Effector memory CD4-positive, alpha-beta T cell (primary cell): ENCODE data around the gene PRDX3.
A peak's percentile ranks its signal among the peaks of the same experiment; 100 is the strongest.

Source experiments
- DNase-seq, 3 donors: peaks; one replicate each; pipeline ENCODE4 v3.0.0-alpha.2; 2020
- H3K27ac ChIP-seq: 2 replicates; pipeline ENCODE4 v1.7.0; 2013; ENCODE audit warnings: mild to moderate bottlenecking, low read length, moderate library complexity; ENCODE audit not compliant: insufficient read depth, poor library complexity, severe bottlenecking
- H3K27me3 ChIP-seq: replicated peaks from 2 replicates; pipeline ENCODE4 v1.7.0; 2013; ENCODE audit warnings: mild to moderate bottlenecking, low read length; ENCODE audit not compliant: insufficient read depth, control insufficient read depth, poor library complexity, severe bottlenecking
- H3K36me3 ChIP-seq: 2 replicates; pipeline ENCODE4 v1.7.0; 2013; ENCODE audit warnings: mild to moderate bottlenecking, low read length, moderate library complexity; ENCODE audit not compliant: control insufficient read depth, insufficient read depth
- H3K4me1 ChIP-seq: 2 replicates; pipeline ENCODE4 v1.7.0; 2013; ENCODE audit warnings: low read length, mild to moderate bottlenecking; ENCODE audit not compliant: control insufficient read depth, insufficient read depth, poor library complexity, severe bottlenecking
- H3K4me3 ChIP-seq: 2 replicates; pipeline ENCODE4 v1.7.0; 2013; ENCODE audit warnings: low read length, low read depth, mild to moderate bottlenecking; ENCODE audit not compliant: insufficient read depth, poor library complexity, severe bottlenecking
- H3K9me3 ChIP-seq: 2 replicates; pipeline ENCODE4 v1.7.0; 2013; ENCODE audit warnings: mild to moderate bottlenecking, low read length, moderate library complexity; ENCODE audit not compliant: control insufficient read depth

The PRDX3 gene

GRCh38 chr10:119132521-119133345, 45.9 kb downstream of the PRDX3 start:
- DNase-seq: no peak
- no peaks in the 10 kb centered on the region for H3K9me3 ChIP-seq
- peaks cover 12% of the 10 kb centered on the region for H3K4me1 ChIP-seq
- H3K4me3 ChIP-seq: no peak overlapping the region
- H3K27me3 ChIP-seq: no peaks in the 10 kb centered on the region
- H3K36me3 ChIP-seq: peaks cover 15% of the 10 kb centered on the region
- H3K27ac ChIP-seq: peak overlapping the region; percentile 41

GRCh38 chr10:119131512-119132240, 46.9 kb downstream of the PRDX3 start:
- Histone ChIP-seq H3K4me1 (peaks cover 12% of the 10 kb centered on the region), H3K27me3 (no peaks in the 10 kb centered on the region), H3K27ac (peak overlapping the region; percentile 65), H3K4me3 (peak overlapping the region; percentile 40), H3K36me3 (peaks cover 15% of the 10 kb centered on the region), H3K9me3 (no peaks in the 10 kb centered on the region)
- peak in 1 of 3 donors; percentile 10 for DNase-seq

- Histone ChIP-seq H3K4me3 (no peak overlapping the region), H3K27ac (no peak overlapping the region), H3K9me3 (no peaks in the 10 kb centered on the region), H3K36me3 (peaks cover 19% of the 10 kb centered on the region), H3K27me3 (no peaks in the 10 kb centered on the region), H3K4me1 (peaks cover 7% of the 10 kb centered on the region)
- no peak for DNase-seq
Observed at GRCh38 chr10:119129721-119130120, 48.9 kb downstream of the PRDX3 start.

GRCh38 chr10:119125942-119126341, 52.7 kb downstream of the PRDX3 start:
- Histone ChIP-seq H3K4me1 (peaks cover 6% of the 10 kb centered on the region), H3K36me3 (peaks cover 25% of the 10 kb centered on the region), H3K27me3 (no peaks in the 10 kb centered on the region), H3K27ac (no peak overlapping the region), H3K9me3 (no peaks in the 10 kb centered on the region), H3K4me3 (no peak overlapping the region)
- DNase-seq: no peak

- H3K36me3 ChIP-seq: peaks cover 30% of the 10 kb centered on the region
- no peak overlapping the region for H3K27ac ChIP-seq
- no peaks in the 10 kb centered on the region for H3K4me1 ChIP-seq
- no peak overlapping the region for H3K4me3 ChIP-seq
- H3K27me3 ChIP-seq: no peaks in the 10 kb centered on the region
- H3K9me3 ChIP-seq: no peaks in the 10 kb centered on the region
- DNase-seq: no peak
Observed at GRCh38 chr10:119120875-119121274, 57.7 kb downstream of the PRDX3 start.

- no peaks in the 10 kb centered on the region for H3K27me3 ChIP-seq
- H3K4me1 ChIP-seq: no peaks in the 10 kb centered on the region
- H3K4me3 ChIP-seq: no peak overlapping the region
- H3K36me3 ChIP-seq: peaks cover 29% of the 10 kb centered on the region
- H3K27ac ChIP-seq: no peak overlapping the region
- no peaks in the 10 kb centered on the region for H3K9me3 ChIP-seq
- DNase-seq: no peak
Observed at GRCh38 chr10:119120413-119120867, 58.2 kb downstream of the PRDX3 start.

GRCh38 chr10:119119400-119119799, 59.2 kb downstream of the PRDX3 start:
- Histone ChIP-seq H3K36me3 (peaks cover 29% of the 10 kb centered on the region), H3K4me1 (no peaks in the 10 kb centered on the region), H3K9me3 (no peaks in the 10 kb centered on the region), H3K27me3 (no peaks in the 10 kb centered on the region), H3K27ac (no peak overlapping the region), H3K4me3 (no peak overlapping the region)
- DNase-seq: no peak

GRCh38 chr10:119118231-119118630, 60.4 kb downstream of the PRDX3 start:
- Histone ChIP-seq H3K4me3 (no peak overlapping the region), H3K27ac (no peak overlapping the region), H3K4me1 (no peaks in the 10 kb centered on the region), H3K36me3 (peaks cover 34% of the 10 kb centered on the region), H3K27me3 (no peaks in the 10 kb centered on the region), H3K9me3 (no peaks in the 10 kb centered on the region)
- no peak for DNase-seq
